Lower leg skin (tissue), 3 donors: ENCODE data around the gene PYM1.

Source experiments
- CTCF ChIP-seq, 3 donors: fragments of 450-650 bp; IDR thresholded peaks; one replicate each; pipeline ENCODE4 v1.5.1; 2016; ENCODE audit warnings: antibody characterized with exemption in 3 of 3, mild to moderate bottlenecking in 3 of 3, moderate library complexity in 2 of 3
- POLR2A ChIP-seq, 2 donors: fragments of 450-650 bp; IDR thresholded peaks; one replicate each; pipeline ENCODE4 v1.6.1; 2016 to 2017; ENCODE audit warnings: antibody characterized with exemption in 2 of 2, mild to moderate bottlenecking in 1 of 2, moderate library complexity in 1 of 2

GRCh38 chr12:55861871-55862270 lies 65.8 kb downstream of the PYM1 start:
- TF ChIP-seq CTCF (IDR thresholded peaks at IDR 0.05) (no peak), POLR2A (IDR thresholded peaks at IDR 0.05) (no peak)
